ENCODE data around the gene BTBD1. TPM values are rescaled to one million over a fixed set of nuclear protein-coding genes. Genes with fewer than 3 reads are reported as not detected.

BTBD1 gene
- total RNA-seq, 2 experiments from 2014 or later: 92.6 to 99.5 TPM

DNA sequence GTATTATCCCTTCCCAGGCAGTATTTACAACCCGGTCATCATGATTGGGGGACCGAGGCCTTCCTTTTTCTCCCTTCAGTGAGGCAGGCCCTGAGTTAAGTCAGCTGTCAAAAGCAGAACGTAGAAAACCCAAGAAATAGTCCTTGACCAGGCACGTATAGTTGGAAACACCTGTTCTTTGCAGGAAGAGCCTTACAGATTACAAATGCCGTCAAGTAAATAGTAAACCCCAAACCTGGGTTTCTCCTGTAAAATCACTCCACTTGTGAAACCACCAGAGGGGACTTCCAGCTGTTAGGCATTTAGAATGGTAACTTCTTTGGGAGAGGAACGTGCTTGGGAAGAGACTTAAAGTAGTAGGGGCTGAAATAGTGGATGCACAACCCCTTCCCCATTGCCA, 1.0 kb upstream of the BTBD1 start:
- H3K27ac ChIP-seq (ENCODE audit: low read depth, low read length, poor library complexity, severe bottlenecking): peak overlapping the region; percentile 82
- POLR2A ChIA-PET: interaction anchor here (0.7 to 3.7 kb wide), 6 partner anchors 14 to 141 kb away, joined by 3 to 17 read pairs (median 3); partner anchors contain the start of gene TM6SF1
- CTCF ChIA-PET (ENCODE audit: unreplicated experiment): interaction anchor here (1.3 kb wide), 1 partner anchor 57 kb away, joined by 6 read pairs; the partner anchor contains the start of gene C15orf40

GRCh38 chr15:83067638-83067962, 548 bp upstream of the BTBD1 start:
- H4K20me1 ChIP-seq (ENCODE audit: insufficient read depth, low read length): peaks cover 36% of the 10 kb centered on the region
- intact Hi-C loops (cut with micrococcal nuclease; ENCODE audit: unreplicated experiment): loop anchor here (1.0 to 2.0 kb wide), 4 partner anchors 41 to 259 kb away; partner anchors contain the start of genes C15orf40, HDGFL3 and WHAMM

More for the DNA sequence above, 1.0 kb upstream of the BTBD1 start:
- H3K4me2 ChIP-seq (ENCODE audit: low read length): peak overlapping the region; percentile 89
- peaks cover 33% of the 10 kb centered on the region for H3K4me1 ChIP-seq (ENCODE audit: insufficient read depth, low read length, poor library complexity, severe bottlenecking)
- DNase-seq (ENCODE audit: low spot score): peak; percentile 21
- peaks cover 31% of the 10 kb centered on the region for H4K20me1 ChIP-seq (ENCODE audit: insufficient read depth, low read length)
- peaks cover 38% of the 10 kb centered on the region for H3K79me2 ChIP-seq (ENCODE audit: insufficient read depth, low read depth, low read length)
- H3K9me3 ChIP-seq (ENCODE audit: low read length): peaks cover 22% of the 10 kb centered on the region
- no peaks in the 10 kb centered on the region for H3K9me2 ChIP-seq (ENCODE audit: insufficient read depth, low read length)
- intact Hi-C loops (cut with micrococcal nuclease; ENCODE audit: unreplicated experiment): no loop called here
- peak overlapping the region; percentile 85; the same call in 1 of the 2 replicates for H2AFZ ChIP-seq (ENCODE audit: low read length)
- TF ChIP-seq CTCF (conservative IDR thresholded peaks at IDR 0.05; ENCODE audit: low read length) (no peak), EZH2phosphoT487 (IDR thresholded peaks at IDR 0.05; ENCODE audit: borderline replicate concordance, low read depth, low read length) (no peak)
- peak overlapping the region; percentile 80 for H3K4me3 ChIP-seq (ENCODE audit: low read depth, low read length, poor library complexity, severe bottlenecking)
- BruUV-seq (replicated peaks): no TSS peak
- peaks cover 30% of the 10 kb centered on the region for H3K36me3 ChIP-seq (ENCODE audit: insufficient read depth, low read length)

More at GRCh38 chr15:83067638-83067962, 548 bp upstream of the BTBD1 start:
- BruUV-seq (replicated peaks): no TSS peak
- ChIA-PET CTCF (ENCODE audit: unreplicated experiment) (interaction anchor here (1.3 kb wide), 1 partner anchor 56 kb away, joined by 6 read pairs; the partner anchor contains the start of gene C15orf40), POLR2A (interaction anchor here (1.0 to 3.7 kb wide), 5 partner anchors 14 to 141 kb away, joined by 3 to 17 read pairs (median 3); partner anchors contain the start of gene TM6SF1)
- Histone ChIP-seq H3K9me3 (ENCODE audit: low read length) (peaks cover 21% of the 10 kb centered on the region), H3K4me1 (ENCODE audit: insufficient read depth, low read length, poor library complexity, severe bottlenecking) (peaks cover 38% of the 10 kb centered on the region), H2AFZ (ENCODE audit: low read length) (peak overlapping the region; percentile 85), H3K4me2 (ENCODE audit: low read length) (peak overlapping the region; percentile 89), H3K36me3 (ENCODE audit: insufficient read depth, low read length) (peaks cover 34% of the 10 kb centered on the region), H3K27ac (ENCODE audit: low read depth, low read length, poor library complexity, severe bottlenecking) (peak overlapping the region; percentile 82), H3K4me3 (ENCODE audit: low read depth, low read length, poor library complexity, severe bottlenecking) (peak overlapping the region; percentile 80), H3K79me2 (ENCODE audit: insufficient read depth, low read depth, low read length) (peaks cover 42% of the 10 kb centered on the region), H3K9me2 (ENCODE audit: insufficient read depth, low read length) (no peaks in the 10 kb centered on the region)
- DNase-seq (ENCODE audit: low spot score): no peak
- TF ChIP-seq EZH2phosphoT487 (IDR thresholded peaks at IDR 0.05; ENCODE audit: borderline replicate concordance, low read depth, low read length): no peak
- no peak for TF ChIP-seq CTCF (conservative IDR thresholded peaks at IDR 0.05; ENCODE audit: low read length)

All from OCI-LY7 (cell line).